Measurements from ENCODE around the gene GPR173.

The GPR173 gene

GRCh38 chrX:53089925-53090324 lies 41.3 kb downstream of the GPR173 start:
- DNase-seq: no peak

GRCh38 chrX:53091354-53091753 lies 42.8 kb downstream of the GPR173 start:
- no peak for DNase-seq

GRCh38 chrX:53093177-53093655 lies 44.6 kb downstream of the GPR173 start:
- DNase-seq: peak; percentile 84

DNA sequence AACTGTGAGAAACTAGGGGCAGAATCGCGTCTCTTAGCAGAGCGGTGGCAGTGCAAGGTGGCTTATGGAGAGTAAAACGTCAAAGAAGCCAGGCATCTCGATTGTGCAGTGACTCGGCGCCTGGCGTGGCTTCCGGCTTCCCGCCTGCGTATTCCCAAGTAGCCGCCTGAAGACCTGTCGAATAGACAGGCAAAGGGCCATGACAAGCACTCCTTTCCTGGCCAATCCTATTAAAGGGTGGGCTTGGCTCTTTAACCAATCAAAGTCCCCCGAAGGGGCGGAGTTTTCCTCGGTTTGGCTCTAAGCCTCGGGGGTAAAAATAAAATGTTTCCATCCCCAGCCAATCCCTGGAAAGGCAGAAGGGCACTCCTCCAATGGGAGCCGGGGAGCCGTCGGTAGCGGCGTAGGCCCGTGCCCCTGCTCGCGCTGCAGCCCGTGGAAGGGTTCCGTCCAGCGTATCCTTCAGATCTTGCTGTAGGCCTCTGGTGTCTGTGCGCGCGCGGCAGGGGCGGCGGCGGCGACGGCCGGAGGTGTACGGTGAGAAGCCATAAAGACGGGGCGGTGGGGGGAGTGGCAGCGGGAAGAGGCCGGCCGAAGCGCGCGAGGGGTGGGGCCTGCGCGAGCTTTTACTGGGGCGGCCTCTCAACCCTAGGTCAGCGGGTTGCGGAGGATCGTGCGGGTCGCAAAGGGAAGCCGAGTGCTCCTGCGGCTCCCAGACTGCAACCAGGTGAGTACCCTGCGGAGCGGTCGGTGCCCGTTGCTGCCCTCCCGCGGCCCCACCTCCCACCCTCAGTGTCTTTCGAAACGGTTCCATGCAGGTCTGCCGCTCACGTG lies 45.4 kb downstream of the GPR173 start, which contains the start of gene KANTR:
KANTR (plus strand) TSS at position 395 of the 834 bp plus-strand sequence. CDS start 30,131 bp downstream, outside the sequence.
- DNase-seq: peak; percentile 85

- no peak for DNase-seq
Measured at GRCh38 chrX:53094582-53094905, 46.0 kb downstream of the GPR173 start.

DNA sequence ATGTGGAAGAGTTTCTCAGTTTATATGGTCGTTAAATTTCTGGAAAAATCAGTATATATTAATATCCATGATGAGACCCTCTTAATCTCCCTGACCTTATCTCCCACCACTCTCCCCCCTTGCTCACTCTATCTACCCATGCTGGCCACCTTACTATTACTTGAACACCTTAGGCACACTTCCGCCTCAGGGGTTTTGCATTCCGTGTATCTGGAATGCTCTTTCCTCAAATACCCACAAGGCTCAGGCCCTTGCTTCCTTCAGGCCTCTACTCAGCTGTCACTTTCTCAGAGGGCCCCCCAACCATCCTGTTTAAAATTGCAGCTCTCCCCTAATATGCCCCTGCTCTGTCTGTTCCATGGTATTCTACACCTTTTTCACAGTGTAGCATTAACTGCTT lies 47.2 kb downstream of the GPR173 start:
- DNase-seq: no peak

DNA sequence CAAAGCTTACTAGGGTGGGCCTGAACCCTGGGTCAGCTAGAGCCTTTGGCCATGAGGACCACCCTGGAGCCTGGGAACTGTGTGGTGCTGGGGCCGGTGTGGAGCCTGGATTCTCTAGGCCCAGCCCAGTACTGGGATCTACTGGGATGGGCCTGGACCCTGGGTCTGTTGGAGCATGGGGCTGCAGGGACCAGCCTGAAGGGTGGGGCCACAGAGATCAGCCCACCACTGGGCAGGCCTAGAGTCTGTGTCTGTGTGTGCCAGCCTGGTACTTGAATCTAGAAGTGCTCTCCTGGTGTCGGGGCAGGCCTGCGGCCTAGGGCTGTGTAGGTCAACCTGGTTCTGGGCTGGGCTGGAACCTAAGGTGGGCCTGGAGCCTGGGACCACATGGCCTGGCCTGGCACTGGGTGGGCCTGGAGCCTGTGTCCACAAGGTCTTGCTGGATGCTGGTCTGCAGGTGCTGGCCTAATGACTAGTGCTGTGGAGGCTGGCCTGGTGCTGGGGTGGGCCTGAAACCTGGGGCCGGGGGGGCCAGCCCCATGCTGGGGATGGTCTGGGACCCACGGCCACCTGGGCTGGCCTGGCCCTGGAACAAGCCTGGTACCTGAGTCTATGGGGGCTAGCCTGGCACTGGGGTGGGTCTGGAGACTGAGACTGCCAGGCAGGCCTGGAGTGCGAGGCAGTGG lies 66.4 kb downstream of the GPR173 start:
- DNase-seq: no peak

DNA sequence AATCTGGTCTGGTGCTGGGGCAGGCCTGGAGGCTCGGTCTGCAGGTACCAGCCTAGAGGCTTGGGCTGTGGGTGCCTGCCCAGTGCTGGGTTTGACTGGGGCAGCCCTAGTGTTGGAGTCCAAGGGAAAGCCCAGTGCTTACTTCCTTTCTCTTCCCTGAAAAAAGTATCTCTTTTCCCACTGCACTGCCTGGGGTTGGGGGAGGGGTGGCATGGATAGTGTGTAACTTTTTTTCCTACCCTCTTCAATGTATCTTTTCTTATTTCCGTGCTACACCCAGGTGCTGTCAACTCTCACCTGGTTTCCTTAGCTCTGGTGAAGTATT lies 66.9 kb downstream of the GPR173 start:
- no peak for DNase-seq

GRCh38 chrX:53116101-53116500 lies 67.5 kb downstream of the GPR173 start:
- DNase-seq: no peak

GRCh38 chrX:53122013-53122412 lies 73.4 kb downstream of the GPR173 start:
- DNase-seq: no peak

GRCh38 chrX:53125506-53125905 lies 76.9 kb downstream of the GPR173 start:
- no peak for DNase-seq

- DNase-seq: no peak
Measured at GRCh38 chrX:53126377-53126776, 77.8 kb downstream of the GPR173 start.

- DNase-seq: no peak
Measured at GRCh38 chrX:53128097-53128749, 79.6 kb downstream of the GPR173 start.

Data from CD4-positive, alpha-beta T cell treated with Interleukin-17A for 4 hours (primary cell).